GM10847 (cell line): ENCODE data around the gene FETUB.

ENCODE experiments used
- POLR2A ChIP-seq: IDR thresholded peaks from 2 replicates; pipeline ENCODE4 v1.6.1; 2011; ENCODE audit not compliant: insufficient read length; ENCODE audit errors: extremely low read depth

The FETUB gene, protein sequence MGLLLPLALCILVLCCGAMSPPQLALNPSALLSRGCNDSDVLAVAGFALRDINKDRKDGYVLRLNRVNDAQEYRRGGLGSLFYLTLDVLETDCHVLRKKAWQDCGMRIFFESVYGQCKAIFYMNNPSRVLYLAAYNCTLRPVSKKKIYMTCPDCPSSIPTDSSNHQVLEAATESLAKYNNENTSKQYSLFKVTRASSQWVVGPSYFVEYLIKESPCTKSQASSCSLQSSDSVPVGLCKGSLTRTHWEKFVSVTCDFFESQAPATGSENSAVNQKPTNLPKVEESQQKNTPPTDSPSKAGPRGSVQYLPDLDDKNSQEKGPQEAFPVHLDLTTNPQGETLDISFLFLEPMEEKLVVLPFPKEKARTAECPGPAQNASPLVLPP

DNA sequence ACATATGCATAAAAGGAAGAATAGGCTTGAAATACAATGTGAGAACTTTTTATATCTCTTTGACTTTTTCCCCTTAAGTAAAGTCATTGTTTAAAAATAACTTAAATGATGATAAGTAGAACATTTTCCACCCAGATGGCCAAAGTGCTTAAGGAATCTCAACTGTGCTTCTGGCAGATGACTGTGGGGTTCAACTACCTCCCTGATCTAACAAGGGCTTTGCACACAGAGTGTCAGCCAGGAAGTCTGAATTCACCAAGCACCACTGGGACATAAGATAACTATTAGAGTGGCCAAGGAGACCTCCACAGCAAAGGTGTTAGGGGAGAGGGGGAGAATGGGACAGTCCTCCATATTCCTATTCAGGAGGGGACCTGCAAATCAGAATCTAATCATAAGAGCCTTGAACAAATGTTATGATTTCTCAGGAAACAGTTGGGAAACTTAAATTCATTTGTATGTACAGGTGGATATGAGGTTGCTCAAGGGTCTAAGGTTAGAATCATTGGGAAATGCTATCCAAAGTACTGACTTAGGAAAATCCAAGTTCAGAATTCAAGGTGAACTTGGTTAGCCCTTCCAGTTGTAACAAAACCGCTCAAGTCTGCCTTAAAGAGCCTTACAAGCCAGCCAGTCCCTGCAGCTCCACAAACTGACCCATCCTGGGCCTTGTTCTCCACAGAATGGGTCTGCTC lies at the start of gene FETUB:
FETUB (plus strand) TSS at position 622 of the 695 bp plus-strand sequence; CDS start at position 684, 62 bp downstream.
- TF ChIP-seq POLR2A = no peak

DNA sequence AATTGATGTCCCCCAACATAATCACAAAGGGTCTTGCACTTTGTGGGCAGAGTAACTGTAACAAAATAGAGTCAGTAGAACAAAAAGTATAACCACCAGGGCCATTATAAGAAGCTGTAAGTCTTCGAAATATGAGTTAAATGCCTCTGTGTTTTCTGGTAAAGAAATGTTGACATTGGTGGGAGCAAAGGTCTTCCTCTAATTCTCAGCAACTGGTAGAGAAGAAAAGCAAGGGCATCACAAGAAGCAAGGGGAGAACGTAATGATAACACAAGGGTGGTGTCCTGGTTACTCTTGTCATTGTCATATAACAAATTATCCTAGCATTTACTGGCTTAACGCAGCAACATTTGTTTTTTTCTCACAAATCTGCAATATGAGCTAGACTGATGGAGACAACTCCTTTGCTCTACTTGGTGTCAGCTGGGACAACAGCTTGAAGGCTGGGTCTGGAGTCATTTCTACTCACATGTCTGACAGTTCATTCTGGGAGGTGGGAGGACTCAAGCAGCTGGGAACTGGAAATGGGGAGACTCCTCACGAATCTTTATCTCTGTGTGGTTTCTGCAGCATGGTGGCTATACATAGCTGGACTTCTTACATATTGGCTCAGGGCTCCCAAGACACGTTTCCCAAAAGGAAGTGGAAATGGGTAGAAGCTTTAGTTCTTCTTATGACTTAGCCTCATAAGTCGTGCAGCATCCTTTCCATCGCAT lies 49.5 kb upstream of the FETUB start:
- no peak for TF ChIP-seq POLR2A

DNA sequence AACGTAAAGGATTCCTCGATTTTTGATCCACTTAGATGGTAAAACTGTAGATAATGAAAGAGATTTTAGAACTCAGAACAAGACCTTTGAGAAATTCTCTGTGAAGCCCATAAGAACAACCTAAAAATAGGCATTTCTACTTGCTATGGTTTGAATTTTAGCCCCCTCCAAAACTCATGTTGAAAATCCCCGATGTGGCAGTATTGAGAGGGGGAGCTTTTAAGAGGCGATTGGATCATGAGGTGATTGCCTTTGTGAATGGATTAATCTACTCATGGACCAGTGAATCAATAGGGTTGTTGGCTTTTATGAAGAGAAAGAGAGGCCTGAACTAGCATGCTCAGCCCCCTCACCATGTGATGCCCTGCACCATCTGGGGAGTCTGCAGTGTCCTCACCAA lies 47.5 kb upstream of the FETUB start:
- no peak for TF ChIP-seq POLR2A

DNA sequence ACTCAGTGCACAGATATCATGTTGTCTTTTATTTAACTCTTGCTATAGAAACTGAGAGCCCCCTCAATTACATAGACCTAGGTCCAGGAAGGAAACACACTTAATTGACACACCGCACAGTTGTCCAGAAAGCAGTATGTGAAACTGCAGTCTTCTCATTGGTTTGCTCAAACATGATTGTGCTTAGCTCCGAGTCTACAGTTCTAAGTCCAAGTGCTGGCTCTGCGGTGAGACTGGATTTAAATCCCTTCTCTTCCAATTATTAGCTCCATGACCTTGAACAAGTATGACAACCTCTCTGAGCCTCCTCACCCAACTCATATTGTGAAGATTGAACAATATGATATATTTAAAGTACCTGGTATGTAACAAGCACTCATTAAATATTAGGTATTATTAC lies 46.3 kb upstream of the FETUB start:
- no peak for TF ChIP-seq POLR2A

DNA sequence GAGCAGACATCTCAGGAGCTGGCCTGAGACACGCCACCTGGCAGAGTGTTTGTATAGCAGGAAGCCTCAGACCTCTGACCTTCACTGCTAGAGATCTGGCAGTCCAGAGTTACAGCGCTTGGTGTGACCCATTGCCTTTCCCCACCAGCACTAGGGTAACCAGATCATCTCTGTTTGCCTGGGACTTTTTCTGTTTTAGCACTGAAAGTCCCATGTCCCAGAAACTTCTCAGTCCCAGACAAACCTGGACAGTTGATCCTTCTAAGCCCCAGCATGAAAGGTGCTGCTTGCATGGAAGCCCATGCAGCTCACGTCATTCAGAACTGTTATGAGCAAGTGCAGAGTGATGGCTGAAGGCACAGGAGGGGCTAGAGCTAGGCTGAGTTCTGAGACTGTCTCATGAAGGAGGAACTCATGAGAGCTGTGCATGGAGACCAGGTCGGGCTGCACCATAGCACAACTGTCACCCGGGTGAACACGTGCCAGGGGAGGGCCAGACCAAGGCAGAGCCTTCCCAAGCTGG lies 45.5 kb upstream of the FETUB start:
- TF ChIP-seq POLR2A = no peak

DNA sequence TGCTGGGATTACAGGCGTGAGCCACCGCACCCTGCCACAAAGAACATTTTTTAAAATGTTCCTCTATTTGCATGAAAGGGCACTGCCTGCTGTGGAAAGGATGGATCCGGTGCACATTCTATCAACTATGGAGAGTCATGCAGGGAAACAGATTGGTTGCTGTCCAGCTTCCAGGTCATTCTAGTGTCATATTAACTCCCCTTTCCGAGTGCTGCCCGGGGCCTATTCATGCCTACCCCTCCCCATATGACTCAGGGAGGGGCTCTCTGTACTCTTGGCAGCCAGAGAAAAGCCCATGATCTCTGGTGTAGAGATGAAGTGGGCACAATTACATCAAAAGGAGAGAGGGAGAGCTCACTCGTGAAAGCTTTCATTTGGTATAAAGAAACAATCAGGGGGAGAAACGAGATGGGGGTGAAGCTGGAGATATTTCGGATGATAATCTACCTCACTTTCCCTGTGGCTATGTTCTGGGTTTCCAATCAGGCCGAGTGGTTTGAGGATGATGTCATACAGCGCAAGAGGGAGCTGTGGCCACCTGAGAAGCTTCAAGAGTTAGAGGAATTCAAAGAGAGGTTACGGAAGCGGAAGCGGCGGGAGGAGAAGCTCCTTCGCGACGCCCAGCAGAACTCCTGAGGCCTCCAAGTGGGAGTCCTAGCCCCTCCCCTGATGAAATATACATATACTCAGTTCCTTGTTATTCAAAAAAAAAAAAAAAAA lies 43.5 kb upstream of the FETUB start:
- TF ChIP-seq POLR2A = no peak

DNA sequence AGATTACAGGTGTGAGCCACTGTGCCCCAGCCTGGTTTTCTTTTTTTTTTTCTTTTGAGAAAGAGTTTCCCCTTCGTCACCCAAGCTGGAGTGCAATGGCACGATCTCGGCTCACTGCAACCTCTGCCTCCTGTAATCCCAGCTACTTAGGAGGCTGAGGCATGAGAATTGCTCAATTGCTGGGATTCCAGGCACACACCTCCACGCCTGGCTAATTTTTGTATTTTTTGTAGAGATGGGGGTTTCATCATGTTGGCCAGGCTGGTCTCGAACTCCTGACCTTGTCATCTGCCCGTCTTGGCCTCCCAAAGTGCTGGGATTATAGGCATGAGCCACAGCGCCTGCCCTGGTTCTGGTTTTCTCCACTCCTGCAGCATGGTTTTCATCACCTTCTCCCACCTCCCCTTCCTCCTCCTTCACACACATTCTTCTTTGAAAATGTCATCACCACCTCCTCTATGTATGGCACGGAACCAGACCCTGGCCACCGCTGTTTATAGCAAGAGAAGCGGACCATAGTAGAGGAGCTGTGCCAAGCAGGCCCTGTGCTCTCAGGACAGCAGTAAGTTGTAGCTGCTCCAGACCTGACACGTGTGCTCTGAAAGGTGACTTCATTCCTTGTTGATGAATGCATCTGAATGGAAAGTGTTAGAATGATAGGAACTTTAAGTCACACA lies 42.0 kb upstream of the FETUB start:
- no peak for TF ChIP-seq POLR2A

DNA sequence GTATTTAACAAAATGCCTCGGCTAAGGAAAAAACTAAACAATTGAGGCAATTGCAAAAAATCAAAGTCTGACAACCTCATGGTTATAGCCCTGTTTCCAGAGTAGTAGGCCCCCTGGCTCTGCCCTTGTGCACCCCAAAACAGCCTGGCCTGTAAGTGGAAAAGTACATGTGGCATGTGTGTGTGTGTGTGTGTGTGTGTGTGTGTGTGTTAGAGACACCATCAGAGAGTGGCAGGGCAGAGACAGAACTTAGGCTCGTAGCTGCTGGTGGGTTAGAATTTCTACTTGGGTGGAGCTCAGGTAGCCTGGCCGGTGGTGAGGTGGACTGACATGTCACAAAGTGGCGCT lies 41.4 kb upstream of the FETUB start:
- TF ChIP-seq POLR2A = no peak

DNA sequence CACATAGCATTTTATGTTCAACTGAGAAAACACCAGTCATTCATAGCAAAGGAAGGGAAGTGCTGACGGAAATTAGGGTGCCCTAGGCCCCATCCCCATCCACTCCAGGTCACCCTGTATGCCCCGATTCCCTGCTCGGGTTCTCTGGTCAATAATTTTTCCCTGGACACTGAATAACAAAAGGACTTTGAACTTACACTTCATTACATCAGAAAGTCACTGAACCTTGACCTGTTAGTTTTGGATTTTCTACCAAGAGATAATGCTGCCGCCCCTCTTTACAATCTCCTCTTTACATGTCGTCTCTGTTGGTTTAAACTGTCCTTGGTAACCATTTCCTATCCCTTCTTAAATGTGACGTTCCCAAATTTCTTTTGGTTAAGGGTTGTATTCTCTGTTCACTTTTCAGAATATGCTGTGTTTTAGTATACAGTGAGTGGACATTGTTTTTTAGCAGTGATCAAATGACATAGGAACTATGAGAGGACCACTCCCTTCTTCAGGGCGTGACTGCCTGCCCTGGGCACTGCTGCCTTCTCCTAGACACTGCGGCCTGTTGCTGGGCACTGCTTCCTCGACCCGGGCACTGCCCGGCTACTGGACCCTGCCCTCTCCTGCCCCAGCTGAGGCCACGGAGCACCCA lies 40.9 kb upstream of the FETUB start:
- TF ChIP-seq POLR2A = no peak

DNA sequence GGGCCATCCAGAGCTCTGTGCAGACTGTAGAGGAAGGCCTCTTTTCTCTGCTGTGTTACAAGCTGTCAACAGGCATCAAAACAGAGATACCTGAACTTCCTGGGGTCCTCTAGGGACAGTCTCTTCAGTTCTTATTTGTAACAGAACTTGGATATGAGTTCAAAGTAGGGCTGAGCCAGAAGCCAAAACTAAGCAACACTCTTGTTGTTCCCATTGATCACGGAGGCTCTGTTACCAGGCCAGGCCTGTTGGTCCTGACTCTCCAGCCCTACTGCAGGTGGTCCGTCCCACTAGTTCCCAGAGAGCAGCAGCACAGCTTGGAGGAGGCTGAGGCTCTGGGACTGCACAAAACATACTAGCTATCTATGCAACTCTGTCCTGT lies 40.4 kb upstream of the FETUB start:
- TF ChIP-seq POLR2A = no peak

DNA sequence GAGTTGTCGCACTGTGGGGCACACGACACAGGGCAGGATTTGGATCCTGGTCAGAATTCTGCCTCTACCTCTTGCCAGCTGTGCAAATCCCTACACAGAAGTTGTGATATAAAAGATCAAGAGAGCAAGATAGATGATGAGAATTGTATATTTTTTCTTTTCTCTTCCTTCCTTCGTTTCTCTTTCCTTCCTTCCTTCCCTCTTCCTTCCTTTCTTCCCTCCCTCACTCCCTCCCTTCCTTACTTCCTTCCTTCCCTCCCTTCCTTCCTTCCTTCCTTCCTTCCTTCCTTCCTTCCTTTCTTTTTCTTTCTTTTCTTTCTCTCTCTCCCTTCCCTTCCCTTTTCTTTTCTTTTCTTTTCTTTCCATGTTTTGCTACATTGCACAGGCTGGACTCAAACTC lies 39.3 kb upstream of the FETUB start:
- TF ChIP-seq POLR2A = no peak

DNA sequence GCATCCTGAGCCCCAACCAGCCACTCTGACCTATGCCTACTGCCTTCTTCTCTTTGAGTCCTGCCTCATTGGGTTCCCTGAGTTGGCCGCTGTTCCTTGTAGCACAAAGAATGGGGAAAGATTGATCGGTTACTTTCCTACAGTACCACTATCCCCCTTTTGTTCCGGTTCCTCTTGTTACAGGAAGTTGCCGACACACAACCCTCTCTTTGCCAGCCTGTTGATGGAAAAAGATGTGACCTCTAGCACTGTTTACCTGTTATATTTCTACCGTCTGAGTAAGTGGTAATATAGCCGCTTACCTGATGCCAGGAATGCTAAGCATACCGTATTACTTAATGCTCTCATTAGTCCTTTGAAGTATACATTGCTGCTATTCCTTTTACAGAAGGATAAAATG lies 37.0 kb upstream of the FETUB start:
- no peak for TF ChIP-seq POLR2A

DNA sequence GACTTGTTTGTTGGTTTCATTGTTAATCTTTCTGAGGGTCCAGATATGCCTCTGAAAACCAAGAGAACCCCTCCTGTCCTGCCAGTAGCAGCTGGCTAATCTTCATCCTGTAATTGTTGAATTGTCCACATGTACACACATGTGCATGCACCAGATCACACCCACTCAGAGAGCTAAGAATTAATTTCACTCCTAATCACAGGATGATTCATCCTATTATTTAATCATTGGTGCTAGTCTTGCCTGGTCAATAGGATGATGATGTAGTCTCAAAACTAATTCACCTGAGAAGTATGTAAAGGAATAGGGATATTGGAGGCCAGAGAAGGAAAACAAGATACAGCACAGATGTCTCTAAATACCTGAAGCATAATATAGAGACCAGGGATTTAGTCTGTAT lies 35.1 kb upstream of the FETUB start:
- no peak for TF ChIP-seq POLR2A
